Fibroblast of skin of abdomen (primary cell): Measurements from ENCODE around the gene NAPSA.
"Not testable (repeated sequence)": the region's sequence is repeated elsewhere in the genome, so short reads cannot be mapped to it uniquely, and the experiment has no call there.

Experiments
- DNase-seq: peaks from one replicate; pipeline ENCODE4 v3.0.0-alpha.2; 2013

Gene NAPSA

DNA sequence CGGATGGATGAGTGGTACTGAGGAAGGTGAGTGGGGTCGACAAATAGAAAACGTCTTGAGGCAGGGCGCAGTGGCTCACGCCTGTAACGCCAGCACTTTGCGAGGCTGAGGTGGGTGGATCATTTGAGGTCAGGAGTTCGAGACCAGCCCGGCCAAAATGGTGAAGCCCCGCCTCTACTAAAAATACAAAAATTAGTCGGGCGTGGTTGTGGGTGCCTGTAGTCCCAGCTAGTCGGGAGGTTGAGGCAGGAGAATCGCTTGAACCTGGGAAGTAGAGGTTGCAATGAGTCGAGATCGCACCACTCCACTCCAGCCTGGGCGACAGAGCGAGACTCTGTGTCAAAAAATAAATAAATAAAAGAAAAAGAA lies 35.5 kb downstream of the NAPSA start:
- DNase-seq = not testable (repeated sequence)

DNA sequence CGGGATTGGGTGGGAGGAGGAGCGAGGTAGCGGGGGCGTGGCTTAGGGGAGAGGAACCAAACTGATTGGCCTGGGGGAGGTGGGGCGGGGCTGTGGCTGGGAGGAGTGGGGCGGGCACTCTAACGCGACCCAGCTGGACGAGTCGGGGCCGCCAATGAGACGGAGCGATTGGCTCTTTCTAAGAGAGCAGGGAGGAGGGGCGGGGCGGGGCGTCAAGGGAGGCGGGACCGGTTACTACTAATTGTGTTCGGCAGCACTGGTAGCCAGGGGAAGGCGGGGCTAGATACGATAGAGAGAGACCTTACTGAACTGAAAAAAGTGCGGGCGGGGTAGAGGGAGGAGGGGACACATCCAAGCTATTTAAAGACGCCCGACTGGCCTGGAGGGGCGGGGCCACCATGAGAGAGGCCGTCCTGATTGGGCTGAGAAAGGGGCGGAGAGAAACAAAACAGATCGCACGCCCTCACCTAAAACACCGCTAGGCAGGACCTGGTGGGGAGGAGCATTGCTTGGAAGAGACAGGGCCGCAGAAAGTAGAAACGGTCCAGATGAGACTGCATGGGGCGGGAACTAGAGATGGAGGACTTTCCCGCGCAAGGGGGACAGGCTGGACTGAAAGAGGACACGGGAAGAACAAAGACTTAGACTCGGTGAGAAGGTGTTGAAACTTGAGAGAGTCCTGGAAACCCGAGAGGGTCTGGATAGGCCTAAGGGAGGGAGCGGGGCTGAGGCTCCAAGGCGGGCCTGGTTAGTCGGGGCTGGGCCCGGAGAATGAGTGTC lies 36.1 kb downstream of the NAPSA start, which contains the start of gene KCNC3:
Gene KCNC3 (minus strand): TSS at position 232 of the 780 bp plus-strand sequence. CDS start 295 bp downstream, outside the sequence.
- DNase-seq = peak; percentile 91

DNA sequence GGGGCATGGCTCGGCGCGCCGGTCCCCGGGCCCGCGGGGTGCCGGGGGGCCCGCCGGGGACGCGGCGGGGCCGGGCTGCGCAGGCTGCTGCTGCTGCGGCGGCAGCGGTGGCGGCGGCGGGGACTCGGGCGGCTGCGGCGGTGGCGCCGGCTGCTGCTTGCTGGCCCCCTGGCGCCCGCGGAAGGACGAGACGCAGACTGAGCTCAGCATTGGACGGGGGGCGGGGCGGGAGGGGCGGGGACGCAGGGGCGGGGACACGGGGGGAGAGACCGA lies 36.6 kb downstream of the NAPSA start:
- DNase-seq = no peak

GRCh38 chr19:50328224-50328872 lies 37.1 kb downstream of the NAPSA start:
- no peak for DNase-seq

DNA sequence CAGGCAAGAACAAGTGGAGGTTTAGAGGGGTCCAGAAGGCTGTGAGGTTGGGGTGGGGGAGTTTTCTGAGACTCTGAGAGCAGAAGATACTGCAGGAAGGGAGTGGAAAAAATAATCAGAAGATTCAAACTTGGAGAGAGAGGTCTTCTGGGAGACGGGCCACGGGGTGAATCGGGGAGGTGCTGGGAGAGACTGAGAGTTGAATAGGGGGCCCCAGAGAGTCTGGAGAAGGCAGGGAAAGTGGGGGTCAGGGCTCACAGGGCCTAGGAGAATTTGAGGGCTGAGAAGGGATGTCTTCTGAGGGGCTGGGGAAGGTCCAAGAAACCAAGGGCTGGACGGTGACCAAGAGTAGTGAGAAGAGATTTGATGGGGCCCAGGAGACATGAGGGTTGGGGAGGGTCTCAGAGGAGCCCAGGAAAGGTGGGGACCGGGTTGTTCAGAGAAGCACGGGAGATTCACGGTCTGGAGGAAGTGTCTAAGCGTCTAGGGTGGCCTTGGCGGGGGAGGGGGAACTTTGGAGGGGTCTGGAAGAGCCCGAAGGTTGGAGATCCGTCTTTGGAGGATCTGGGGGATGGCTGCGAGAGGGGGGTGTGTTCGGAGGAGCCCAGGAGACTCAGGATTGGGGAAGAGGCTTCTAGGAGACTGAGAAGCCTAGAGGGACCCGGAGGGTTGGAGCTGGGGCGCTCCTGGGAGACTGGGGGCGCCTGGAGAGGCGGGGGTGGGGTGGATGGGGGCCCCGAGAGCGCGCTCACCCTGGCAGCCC lies 37.8 kb downstream of the NAPSA start:
- DNase-seq = no peak

DNA sequence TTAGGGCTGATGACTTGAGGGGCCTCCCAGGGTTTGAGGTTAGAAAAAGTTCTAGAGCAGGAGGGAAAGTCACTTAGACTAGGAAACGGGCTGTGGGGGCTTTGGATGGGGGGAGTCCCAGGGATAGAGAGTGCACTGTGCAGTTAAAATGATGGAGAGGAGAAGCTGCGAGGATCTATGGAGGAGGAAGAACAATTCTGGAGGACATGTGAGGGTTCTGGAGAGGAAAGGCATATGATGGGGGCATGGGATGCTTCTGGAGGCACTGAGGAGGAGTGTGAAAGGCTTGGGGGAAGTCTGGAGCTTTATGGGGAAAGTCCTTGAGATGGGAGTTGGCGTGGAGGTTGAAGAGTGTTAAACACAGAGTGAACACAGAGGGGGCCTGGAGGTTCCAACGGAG lies 38.4 kb downstream of the NAPSA start:
- DNase-seq = no peak

DNA sequence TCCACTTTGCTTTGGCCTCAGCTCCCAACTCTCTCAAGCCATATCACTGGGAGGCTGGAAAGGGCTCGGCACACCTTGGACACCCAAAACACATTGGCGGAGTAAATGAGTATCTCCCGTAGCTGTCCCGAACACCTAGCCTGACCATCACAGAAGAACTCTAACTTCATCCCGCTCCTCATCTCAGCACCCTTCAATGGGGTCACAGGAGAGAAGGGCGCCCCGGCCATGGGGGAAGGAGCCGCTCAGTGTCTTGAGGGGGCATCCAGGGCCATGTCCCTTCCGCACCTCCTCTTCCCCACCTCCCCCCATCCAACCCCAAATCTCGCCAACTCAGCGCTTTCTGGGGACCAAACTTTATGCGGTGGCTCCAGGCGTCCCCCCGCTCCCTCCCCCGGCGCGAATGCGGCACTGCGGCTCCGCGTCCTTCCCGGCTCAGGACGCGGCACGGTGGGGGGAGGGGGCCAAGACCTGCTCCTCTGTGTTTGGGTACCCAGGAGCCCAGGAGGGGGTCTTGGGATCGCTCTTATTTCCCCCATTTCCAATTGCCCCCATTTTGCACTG lies 39.3 kb downstream of the NAPSA start:
- no peak for DNase-seq

- peak; percentile 18 for DNase-seq
Measured at GRCh38 chr19:50325310-50326100, 39.9 kb downstream of the NAPSA start.

DNA sequence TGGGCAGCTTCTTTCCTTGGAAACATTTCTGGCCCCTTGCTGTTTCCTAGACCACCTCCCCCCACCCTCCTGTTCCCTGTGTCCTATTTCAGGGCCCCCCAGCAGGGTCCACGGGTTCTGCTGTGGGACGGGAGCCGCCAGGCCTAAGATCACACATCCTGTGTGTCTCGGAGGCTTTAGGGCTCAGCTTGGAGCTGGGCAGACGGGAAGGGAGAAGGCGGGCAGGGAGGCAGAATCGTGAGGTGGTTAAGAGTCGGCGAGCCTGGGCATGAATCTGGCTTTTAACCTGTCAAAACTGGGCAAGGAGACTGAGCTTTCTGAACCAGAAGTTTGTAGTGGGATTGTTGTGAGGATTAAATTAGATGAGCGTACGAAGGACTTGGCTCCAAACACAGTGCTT lies 41.1 kb downstream of the NAPSA start:
- no peak for DNase-seq

DNA sequence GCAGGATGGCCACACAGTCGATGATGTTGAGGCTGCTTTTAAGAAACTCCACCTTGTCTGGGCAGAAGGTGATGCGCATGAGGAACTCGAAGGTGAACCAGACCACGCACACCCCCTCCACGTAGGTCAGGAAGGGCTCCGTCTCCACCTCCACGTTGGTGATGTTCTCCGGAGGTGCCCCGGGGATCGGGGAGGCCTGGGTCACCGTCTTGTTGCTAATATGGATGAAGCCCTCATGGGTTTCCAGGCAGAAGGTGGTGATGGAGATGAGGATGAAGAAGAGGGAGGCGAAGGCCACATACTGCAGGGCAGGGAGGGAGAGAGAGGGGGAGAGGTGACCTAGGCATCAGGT lies 41.7 kb downstream of the NAPSA start:
- DNase-seq = no peak

GRCh38 chr19:50322931-50323781 lies 42.3 kb downstream of the NAPSA start:
- no peak for DNase-seq

DNA sequence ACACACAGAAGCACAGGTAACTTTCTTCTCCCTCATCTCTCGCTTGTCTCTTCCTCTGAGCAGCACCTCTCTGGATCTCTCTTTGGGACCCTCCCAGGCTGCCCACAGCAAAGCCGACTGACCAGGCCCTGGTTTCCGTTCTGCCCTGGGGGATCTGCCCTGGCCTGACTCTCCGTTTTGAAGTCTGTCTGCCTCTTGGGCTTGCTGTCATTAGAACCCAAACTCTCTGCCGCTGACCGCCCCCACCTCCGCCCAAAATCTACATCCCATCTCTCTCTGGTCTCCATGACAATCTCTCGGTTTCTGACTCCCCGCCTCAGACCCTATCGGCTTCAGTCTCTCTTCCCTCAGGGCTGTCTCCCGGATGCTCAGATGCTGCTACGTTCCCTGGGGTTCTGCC lies 43.2 kb downstream of the NAPSA start:
- no peak for DNase-seq

- no peak for DNase-seq
Measured at GRCh38 chr19:50321831-50322230, 43.6 kb downstream of the NAPSA start.

DNA sequence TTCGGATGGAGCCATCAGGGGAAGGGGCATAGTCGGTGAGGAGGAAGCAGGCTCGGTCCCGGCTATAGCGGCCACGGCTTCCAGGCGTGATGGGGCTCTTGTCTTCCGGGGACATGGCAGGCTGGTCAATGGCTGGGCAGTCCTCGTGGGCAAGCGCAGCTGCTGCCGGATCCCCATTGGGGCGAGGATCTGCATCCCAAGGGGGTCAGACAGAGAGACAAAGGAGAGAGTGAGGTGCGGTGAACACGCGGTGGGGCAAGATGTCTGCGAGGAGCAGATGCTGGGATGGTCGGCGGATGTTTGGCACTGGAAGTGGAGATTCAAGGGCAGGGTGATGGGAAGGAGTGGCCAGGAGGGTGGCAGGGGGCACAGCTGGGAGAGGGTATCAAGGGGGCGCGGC lies 44.8 kb downstream of the NAPSA start:
- no peak for DNase-seq

- no peak for DNase-seq
Measured at GRCh38 chr19:50320051-50320450, 45.4 kb downstream of the NAPSA start.

DNA sequence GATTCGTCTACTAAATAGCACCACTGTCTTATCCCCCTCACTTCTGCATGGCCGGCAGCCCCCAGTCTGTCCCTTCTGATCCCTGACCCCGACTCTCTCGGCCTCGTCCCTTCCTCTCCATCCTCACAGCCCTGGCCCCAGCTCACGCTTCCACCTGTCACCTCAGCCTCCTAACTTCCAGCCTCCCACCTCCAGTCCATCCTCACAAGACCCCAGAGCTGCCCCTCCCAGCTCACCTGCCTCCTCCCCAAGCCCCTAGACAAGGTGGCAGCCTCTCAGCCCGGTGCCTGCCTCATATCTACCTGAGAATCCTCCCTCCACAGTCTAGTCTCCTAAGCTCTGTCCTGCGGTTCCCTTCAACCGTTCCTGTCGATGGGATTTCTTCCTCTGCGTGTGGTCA lies 46.3 kb downstream of the NAPSA start:
- DNase-seq = no peak

- DNase-seq = no peak
Measured at GRCh38 chr19:50318438-50318837, 47.0 kb downstream of the NAPSA start.

DNA sequence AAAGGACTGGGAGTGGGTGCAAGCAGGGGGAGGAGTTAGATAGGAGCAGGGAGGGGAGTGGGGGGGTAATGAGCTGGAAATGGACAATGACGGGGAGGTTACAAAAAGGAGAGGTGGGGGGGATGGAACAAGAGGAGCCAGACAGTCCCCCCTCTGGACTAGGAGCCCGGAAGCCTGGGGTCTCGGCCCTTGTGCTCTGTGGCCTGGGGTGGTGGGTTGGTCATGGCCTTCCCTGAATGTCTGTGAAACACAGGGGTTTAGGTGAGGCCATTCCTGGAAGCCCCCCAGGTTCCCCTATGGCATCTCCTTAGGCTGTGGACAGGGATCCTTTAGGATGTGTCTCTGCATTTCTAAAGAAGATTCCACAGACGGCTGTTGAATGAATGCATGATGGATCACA lies 48.3 kb downstream of the NAPSA start:
- DNase-seq = no peak

GRCh38 chr19:50315773-50316448 lies 49.5 kb downstream of the NAPSA start:
- DNase-seq = no peak

GRCh38 chr19:50314724-50315708 lies 50.4 kb downstream of the NAPSA start:
- DNase-seq = no peak
